GM21576 (cell line): ENCODE measurements around the gene HEXD.

Experiments
- ATAC-seq: cut with Tn5 transposase; IDR thresholded peaks from one replicate; pipeline ENCODE4 v1.9.1; 2021; ENCODE audit warnings: mild to moderate bottlenecking, moderate library complexity; ENCODE audit not compliant: unreplicated experiment

Gene HEXD

DNA sequence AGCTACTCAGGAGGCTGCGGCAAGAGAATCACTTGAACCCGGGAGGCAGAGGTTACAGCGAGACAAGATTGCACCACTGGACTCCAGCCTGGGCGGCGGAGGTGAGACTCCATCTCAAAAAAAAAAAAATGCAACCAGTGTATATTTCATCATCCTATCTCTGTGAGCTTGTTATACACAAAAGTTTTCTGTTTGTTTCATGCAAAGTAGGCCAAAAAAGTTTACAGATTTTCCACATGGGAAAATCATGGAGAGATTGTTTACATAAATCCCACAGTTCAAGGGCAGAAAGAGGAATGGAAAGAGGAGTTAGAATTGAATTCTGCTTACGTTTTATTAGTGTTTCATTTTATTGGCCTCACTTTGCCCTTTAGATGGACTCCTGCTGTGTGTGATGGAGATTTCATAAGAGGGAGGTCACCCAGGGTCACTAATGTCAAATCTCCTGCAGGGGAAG is 65.1 kb downstream of the HEXD start:
- ATAC-seq = no peak

DNA sequence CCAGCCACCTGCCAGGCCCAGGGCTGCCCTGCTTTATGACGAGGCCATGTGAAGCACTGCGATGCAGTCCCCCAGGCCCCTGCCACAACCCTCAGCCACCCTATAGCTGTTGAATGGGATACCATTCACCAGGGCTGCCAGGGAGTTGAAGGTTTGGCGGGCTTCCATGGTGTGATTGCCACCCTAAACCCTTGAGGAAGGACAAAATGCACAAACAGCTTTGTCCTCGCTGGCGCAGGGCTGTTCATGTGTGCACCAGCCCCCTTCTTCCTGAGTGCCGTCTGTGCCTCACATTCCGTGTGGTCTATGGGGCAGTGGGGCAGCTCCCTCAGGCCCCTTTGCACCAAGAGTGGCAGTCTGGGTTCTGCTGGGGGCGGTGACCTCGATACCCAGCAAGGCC is 65.7 kb downstream of the HEXD start:
- no peak for ATAC-seq

DNA sequence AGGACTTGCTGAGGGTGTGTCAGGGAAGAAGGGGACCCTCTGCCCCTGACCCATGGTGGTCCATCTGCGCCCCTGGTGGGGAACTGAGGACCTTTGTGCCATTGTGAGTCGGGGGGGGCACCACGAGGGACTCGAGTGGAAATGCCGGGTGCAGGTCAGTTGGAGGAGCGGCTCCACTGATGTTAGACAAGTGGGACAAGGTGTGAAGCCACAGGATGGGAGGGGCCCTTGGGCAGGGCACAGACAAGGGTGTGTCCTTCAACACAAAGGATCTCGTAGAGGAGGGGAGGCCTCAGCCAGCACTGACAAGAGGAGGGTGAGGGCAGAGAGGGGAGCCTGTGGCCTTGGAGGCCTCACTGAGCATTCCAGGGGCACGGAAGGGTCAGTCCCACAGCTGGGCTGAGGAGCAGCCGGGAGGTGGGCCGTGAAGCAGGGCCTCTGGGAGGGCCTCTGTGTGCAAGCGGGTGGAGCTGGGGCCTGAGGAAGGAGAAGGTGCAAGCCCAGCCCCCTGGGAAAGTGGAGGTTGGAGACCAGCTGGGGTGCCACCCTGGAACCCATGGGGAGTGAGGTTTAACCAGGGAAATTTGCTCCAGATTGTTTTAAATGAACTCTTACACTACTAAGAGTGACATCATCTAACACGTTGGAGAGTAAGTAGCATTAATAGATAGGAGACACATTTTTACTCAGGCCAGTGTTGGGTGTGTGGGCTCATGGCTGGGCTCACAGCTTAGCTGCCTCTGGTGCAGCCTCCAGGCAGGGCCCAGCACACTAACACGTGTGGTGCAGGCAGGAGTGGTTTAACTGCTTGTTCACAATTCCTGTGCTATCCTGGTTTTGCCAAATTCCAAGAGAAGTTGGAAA is 68.3 kb downstream of the HEXD start:
- no peak for ATAC-seq

DNA sequence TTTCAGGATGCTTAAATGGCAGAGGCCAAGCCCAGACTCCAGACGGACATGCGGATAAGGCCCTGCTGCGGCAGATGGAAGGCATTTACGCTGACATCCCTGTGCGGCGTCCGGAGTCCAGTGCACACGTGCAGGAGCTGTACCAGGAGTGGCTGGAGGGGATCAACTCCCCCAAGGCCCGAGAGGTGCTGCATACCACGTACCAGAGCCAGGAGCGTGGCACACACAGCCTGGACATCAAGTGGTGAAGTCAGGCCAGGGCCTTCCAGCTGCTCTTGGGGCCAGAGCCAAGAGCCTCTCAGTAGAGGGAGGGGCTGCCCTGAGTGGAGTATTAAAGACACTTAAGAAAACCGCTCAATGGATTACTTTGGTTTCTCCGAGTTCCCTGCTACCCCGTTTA is 69.8 kb downstream of the HEXD start:
- no peak for ATAC-seq

DNA sequence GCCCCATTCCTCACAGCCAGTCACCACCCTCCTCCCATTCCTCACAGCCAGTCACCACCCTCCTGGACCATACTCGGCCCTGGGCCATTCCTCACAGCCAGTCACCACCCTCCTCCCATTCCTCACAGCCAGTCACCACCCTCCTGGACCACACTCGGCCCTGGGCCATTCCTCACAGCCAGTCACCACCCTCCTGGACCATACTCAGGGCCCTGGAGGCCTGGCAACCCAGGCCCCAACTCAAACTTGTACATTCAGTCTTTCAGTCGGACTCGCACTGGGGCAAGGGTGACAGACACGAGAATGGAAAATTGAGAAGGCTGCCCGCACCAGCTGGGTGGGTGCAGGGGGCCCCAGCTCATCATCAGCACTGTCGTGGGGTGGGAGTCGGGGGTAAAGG is 71.0 kb downstream of the HEXD start:
- ATAC-seq = no peak

DNA sequence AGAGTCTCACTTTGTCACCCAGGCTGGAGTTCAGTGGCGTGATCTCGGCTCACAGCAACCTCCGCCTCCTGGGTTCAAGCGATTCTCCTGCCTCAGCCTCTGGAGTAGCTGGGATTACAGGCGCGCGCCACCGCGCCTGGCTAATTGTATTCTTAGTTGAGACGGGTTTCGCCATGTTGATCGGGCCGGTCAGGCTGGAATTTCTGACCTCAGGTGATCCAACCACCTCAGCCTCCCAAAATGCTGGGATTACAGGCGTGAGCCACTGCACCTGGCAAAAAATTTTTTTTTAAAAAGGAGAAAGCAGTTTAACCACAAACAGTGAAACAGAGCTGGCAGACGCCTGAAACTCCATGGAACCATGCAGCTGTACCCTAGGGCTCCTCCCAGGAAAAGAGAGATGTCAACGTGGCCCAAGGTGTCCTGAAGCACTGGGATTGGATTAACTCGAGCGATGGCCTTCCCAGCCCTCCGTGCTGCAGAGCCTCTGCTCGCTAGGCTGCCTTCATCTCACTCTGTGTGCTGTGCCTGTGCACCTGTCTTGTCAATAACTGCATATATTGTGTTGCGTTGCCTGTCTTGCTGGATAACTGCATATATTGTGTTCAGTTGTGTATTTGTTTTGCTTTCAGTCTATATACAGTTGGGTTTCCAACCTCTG is 71.8 kb downstream of the HEXD start:
- ATAC-seq = no peak

DNA sequence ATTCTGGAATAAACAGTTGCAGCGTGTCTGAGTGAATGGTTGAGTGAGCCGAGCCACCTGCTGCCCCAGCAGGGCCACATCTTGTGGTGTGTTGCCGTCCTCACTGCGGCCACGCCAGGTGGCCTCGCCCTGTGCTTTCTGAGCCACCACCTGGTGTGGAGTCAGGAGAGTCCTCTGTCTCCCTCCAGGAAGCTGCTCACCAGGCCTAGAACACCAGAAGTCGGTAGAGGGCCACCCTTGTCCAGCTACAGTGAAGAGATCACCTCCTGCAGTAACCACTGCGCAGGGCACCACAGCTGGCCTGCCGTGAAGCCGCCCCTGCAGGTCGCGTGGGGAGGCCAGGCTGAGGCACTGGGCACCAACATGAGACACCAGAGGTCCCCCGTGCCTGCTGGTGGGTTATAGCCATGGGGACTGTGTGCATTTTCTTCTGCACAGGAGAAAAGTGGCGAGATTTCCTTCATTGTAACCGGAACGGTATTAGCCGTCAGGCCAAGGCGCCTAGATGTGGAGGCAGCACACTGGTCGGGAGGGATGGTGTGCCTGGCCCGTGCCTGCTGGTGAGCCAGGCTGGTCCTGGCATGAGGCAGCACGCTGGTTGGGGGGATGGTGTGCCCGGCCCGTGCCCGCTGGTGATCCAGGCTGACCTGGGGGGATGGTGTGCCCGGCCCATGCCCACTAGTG is 72.5 kb downstream of the HEXD start:
- ATAC-seq = no peak

DNA sequence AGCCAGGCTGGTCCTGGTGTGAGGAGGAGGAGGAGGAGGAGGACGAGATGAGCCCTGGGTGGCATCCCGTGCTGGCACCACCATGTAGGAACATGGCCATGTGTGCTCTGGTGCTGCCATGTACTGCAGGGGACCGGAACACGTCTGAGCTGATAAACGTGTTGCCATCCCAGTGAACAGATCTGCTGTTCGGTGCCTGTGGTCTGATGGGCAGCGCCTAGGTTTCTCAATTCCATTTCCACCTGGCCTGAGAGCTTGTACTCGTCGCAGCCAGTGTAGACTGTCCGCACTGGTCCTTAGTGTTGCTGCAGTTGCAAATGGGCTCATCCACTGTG is 73.0 kb downstream of the HEXD start:
- ATAC-seq = no peak

DNA sequence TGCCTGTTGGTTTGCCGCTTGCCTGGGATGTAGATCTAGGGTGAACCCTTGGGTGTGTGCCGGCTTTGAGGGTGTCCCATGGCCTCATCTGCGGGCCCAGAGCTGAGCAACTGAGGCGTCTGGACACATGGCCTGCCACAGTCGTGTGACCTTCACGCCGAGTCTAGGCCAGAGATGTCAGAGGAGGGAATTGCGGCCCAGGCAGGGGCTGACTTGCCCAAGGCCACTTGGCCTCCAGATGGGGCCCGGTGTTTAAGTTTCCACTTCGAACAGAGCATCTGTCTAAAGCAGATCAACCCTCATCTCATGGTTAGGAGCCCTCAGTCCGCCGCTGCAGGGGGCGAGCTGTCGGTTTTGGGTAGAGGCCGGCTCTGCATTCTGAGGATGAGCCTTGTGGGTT is 73.4 kb downstream of the HEXD start:
- ATAC-seq = no peak
